T follicular helper cell (primary cell): ENCODE results near the gene BANF1.
A peak's percentile ranks its signal among the peaks of the same experiment; 100 is the strongest.

Source experiments
- DNase-seq: peaks from one replicate; pipeline ENCODE4 v3.0.0-alpha.2; 2020; ENCODE audit warnings: low read depth
- total RNA-seq, 2 experiments: gene quantifications; one replicate each; lab custom pipeline; 2026; lab: John Stamatoyannopoulos, UW

The BANF1 gene
- total RNA-seq = 23.0 to 52.0 reads per million in 2 experiments

DNA sequence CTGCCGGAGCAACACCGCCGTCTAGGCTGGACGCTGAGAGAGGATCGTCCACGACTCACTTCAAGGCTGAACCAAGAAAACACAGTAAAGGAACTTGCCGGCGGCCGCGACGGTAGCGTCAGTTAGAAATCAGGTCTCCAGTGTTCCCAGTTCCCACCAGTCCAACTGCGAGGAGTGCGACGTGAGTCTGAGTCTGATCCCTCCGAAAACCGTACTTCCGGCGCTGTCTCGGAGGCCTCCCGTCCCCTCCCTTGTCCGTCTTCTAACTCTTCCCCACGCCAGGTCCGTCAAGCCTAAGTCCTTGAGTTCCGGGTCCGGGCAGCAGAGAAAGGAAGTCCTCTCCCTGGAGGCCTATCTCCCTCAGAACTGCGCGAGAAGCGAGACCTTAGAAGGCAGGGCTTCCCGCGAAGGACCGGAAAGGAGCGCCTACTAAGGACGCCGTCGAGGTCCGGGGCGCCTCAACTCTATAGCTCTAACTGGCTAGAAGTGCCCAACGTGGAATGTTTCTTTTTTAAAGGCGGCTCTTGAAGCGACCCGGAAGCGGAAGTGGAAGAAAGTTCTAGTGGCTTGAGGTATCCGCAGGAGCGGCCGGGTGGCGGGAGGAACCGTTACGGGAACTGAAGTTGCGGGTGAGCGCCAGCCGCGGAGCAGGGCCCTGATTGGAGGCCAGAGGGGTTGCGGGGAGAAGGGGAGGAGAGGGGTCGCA lies at the start of gene BANF1, which contains the start of gene EIF1AD:
Gene BANF1 (plus strand): TSS at position 562 of the 706 bp plus-strand sequence. CDS start 748 bp downstream, outside the sequence.
Gene EIF1AD (minus strand): TSS at position 216 of the 706 bp plus-strand sequence. CDS start 1,768 bp downstream, outside the sequence.
- peak; percentile 85 for DNase-seq

DNA sequence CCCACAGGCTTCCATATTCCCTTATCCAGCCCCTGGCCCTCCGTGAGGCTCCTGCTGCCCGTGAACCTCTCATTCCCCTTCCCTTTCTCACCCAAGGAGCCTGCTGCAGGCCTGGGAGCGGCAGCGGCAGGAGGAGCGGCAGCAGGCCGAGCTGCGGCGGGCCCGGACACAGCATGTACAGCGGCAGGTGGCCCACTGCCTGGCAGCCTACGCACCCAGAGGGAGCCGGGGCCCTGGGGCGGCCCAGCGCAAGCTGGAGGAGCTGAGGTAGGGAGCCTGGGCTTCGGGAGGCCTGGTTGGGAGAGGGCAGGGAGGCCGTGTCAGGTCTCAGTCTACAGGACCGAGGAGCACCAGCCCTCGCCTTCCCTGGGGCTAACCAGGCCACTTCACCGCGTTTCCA lies 48.8 kb upstream of the BANF1 start:
- no peak for DNase-seq

- DNase-seq = no peak
Measured at GRCh38 chr11:65954771-65955170, 47.5 kb upstream of the BANF1 start.

DNA sequence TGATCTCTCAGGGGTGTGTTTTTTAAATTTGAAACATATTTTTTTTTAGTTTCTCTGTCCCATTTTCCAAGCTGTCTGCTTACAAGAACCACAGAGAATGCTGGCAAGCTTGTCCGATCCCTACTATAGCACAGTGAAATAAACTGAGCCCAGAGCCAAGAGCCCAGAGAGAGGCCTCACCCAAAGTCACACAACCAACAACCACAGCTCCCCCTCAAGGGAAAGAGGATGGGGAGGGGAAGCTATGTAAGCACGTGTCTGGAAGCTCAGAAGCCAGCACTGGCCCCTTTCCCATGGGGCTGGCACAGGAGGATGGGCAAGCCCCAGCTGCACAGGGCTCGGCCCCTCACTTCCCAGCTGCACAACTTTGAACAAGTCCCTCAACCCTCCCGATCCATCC lies 44.0 kb upstream of the BANF1 start:
- DNase-seq = no peak

- DNase-seq = no peak
Measured at GRCh38 chr11:65958774-65959420, 43.4 kb upstream of the BANF1 start.

DNA sequence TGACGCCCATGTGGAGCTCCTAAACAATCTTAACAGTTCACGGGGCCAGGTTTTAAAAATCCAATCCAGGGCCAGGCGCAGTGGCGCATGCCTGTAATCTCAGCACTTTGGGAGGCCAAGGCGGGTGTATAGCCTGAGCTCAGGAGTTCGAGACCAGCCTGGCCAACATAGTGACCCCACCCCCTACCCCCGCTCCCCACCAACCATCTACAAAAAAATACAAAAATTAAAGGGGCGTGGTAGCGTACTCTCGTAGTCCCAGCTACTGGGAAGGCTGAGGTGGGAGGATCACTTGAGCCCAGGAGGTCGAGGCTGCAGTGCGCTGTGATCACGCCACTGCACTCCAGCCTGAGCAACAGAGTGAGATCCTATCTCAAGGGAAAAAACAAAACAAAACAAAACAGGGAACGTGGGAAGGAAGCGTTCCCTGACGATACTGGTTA lies 41.5 kb upstream of the BANF1 start:
- no peak for DNase-seq

GRCh38 chr11:65961267-65962140 lies 40.8 kb upstream of the BANF1 start, which contains the start of gene SART1:
Gene SART1 (plus strand): TSS chr11:65961734. CDS start chr11:65961781, 47 bp downstream.
- DNase-seq = peak; percentile 95

GRCh38 chr11:65962141-65962564 lies 40.1 kb upstream of the BANF1 start:
- DNase-seq = no peak

GRCh38 chr11:65964906-65965305 lies 37.4 kb upstream of the BANF1 start:
- no peak for DNase-seq

- DNase-seq = no peak
Measured at GRCh38 chr11:65965986-65966762, 36.1 kb upstream of the BANF1 start.

GRCh38 chr11:65967329-65967934 lies 34.9 kb upstream of the BANF1 start:
- no peak for DNase-seq

DNA sequence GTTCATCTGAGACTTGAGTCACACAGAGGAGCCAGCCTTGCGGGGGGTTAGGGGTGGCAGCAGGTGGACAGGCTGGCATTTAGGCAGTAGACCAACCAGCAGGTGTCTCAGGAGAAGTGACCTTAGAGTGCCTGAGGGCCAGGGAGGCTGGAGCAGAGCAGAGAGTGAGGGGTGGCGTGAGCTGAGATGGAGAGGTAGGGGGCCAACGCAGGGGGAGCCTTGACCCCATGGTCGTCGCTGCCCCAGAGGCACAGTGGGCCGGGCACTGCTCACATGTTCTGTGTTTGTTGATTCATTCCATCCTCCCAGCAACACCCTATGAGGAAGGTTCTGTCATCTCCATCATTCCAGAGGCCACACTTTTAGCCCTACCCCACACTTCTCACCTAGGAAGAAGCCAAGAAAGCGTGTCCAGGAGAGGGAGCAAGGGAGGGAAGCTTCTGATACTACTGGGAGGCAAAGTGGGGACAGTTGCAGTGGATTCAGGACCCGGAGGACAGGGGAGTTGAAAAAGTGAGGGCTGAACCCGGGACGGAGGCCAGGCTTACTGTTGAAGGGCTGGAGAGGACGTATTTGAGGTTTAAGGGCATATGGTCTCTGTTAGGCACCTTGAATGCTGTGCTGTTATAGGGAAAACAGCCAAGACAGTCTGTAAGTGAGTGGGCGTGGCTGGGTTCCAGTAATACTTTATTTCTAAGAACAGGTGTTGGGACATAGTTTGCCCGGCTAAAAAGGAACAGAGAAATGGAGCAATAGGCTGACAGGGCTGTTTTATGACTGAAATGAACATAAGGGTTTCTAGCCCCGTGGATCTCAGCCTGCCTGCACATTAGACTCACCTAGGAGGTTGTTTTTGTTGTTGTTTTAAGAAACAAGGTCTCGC lies 33.5 kb upstream of the BANF1 start:
- DNase-seq = no peak

DNA sequence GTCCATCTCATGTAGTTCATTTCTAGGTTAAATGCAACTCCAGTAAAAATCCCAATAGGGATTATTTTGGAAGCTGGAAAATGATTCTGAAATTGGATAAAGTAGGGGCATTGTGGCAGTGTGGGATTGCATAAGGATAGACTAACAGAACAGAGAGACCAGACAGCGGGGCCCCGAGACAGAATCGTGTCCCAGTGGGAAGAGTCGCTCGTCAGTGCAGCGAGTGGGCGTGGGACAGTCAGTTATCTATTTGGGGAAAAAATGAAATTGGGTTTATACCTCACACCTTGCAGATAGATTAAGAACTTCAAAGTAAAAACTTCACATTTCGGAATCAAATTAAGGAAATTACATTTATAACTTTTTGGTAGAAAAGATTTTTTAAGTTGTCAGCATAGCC lies 30.2 kb upstream of the BANF1 start:
- DNase-seq = no peak

DNA sequence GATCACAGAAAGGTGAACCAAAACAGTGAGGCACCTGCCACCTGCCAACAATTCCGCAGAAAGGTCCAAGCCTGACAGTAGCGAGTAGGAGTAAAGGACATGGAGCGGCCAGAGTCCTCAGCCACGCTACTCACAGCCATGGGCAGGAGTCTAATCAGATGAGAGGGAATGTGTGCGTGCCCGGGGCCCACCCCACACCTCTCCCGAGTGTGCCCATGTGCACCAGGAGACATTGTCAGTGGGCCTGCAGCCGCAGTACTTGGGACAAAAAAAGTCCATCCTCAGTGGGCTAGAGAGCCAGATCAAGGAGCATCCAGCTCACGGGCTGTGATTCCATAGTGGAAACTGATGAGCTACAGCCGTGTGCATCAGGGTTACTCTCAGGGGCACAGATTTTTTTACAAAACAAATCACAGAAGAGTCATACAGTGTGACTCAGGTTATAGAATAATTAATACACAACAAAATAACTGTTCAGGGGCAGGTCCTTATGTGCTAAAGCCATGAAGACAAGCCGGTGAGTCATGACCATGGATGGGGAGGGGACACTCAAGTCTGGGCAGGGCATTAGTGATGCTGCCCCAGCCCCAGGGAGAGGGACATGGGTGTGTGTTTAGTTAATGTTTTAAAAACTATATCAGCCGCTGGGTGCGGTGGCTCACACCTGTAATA lies 28.7 kb upstream of the BANF1 start:
- no peak for DNase-seq

GRCh38 chr11:65975771-65976170 lies 26.5 kb upstream of the BANF1 start:
- DNase-seq = no peak

- DNase-seq = no peak
Measured at GRCh38 chr11:65976216-65977176, 25.8 kb upstream of the BANF1 start.

- DNase-seq = no peak
Measured at GRCh38 chr11:65977621-65978390, 24.5 kb upstream of the BANF1 start.
